Dermis blood vessel endothelial cell (primary cell): ENCODE measurements around the gene SCAANT1. TPM values are rescaled to one million over a fixed set of nuclear protein-coding genes. Genes with fewer than 3 reads are reported as not detected.
A peak's percentile ranks its signal among the peaks of the same experiment; 100 is the strongest.

Experiments
- DNase-seq: peaks from one replicate; pipeline ENCODE4 v3.0.0; 2010
- total RNA-seq: library from RNA; depleted of rRNA; stranded (reverse); fragments of >200 nt; gene quantifications from 2 replicates; pipeline ENCODE4 v1.2.3, GENCODE V29; 2014

Gene SCAANT1
- not detected in 2 replicates for total RNA-seq

GRCh38 chr3:63911873-63912767 lies at the start of gene SCAANT1:
SCAANT1 (minus strand) TSS chr3:63912383.
- DNase-seq, result peak; percentile 92

GRCh38 chr3:63961891-63962290 lies 49.7 kb upstream of the SCAANT1 start:
- DNase-seq, result peak; percentile 70

- DNase-seq, result peak; percentile 79
Measured at GRCh38 chr3:63960048-63960711, 48.0 kb upstream of the SCAANT1 start.

GRCh38 chr3:63959146-63959545 lies 47.0 kb upstream of the SCAANT1 start:
- DNase-seq, result no peak

- DNase-seq, result no peak
Measured at GRCh38 chr3:63955830-63956545, 43.8 kb upstream of the SCAANT1 start.

GRCh38 chr3:63955036-63955650 lies 43.0 kb upstream of the SCAANT1 start:
- no peak for DNase-seq

- no peak for DNase-seq
Measured at GRCh38 chr3:63954182-63954581, 42.0 kb upstream of the SCAANT1 start.

GRCh38 chr3:63952248-63952594 lies 40.0 kb upstream of the SCAANT1 start:
- no peak for DNase-seq

GRCh38 chr3:63951492-63952247 lies 39.5 kb upstream of the SCAANT1 start:
- DNase-seq, result no peak

GRCh38 chr3:63950698-63951097 lies 38.5 kb upstream of the SCAANT1 start:
- no peak for DNase-seq

GRCh38 chr3:63949005-63949404 lies 36.8 kb upstream of the SCAANT1 start:
- peak; percentile 51 for DNase-seq

GRCh38 chr3:63947594-63947993 lies 35.4 kb upstream of the SCAANT1 start:
- DNase-seq, result no peak

GRCh38 chr3:63946753-63947152 lies 34.6 kb upstream of the SCAANT1 start:
- DNase-seq, result no peak

GRCh38 chr3:63945558-63946096 lies 33.4 kb upstream of the SCAANT1 start:
- DNase-seq, result no peak

- DNase-seq, result no peak
Measured at GRCh38 chr3:63943678-63944077, 31.5 kb upstream of the SCAANT1 start.

- no peak for DNase-seq
Measured at GRCh38 chr3:63942528-63942927, 30.3 kb upstream of the SCAANT1 start.

- DNase-seq, result no peak
Measured at GRCh38 chr3:63940389-63940757, 28.2 kb upstream of the SCAANT1 start.

- DNase-seq, result no peak
Measured at GRCh38 chr3:63937661-63938651, 25.8 kb upstream of the SCAANT1 start.

GRCh38 chr3:63936925-63937324 lies 24.7 kb upstream of the SCAANT1 start:
- DNase-seq, result no peak

GRCh38 chr3:63934041-63934866 lies 22.1 kb upstream of the SCAANT1 start:
- DNase-seq, result peak; percentile 47
